Muscle of arm (tissue), 12 donors: ENCODE data around the gene ABCA8. TPM values are rescaled to one million over a fixed set of nuclear protein-coding genes. Genes with fewer than 3 reads are reported as not detected.
"Not testable (repeated sequence)": the region's sequence is repeated elsewhere in the genome, so short reads cannot be mapped to it uniquely, and the experiment has no call there.

Source experiments
- DNase-seq: peaks from one replicate; pipeline ENCODE4 v3.0.0-alpha.2; 2013
- polyA plus RNA-seq, 12 donors: library from polyadenylated mRNA; unstranded; fragments of 120-200 nt; gene quantifications; one replicate each; pipeline ENCODE4 v1.2.1, GENCODE V29; 2013; ENCODE audit not compliant: insufficient read length in 12 of 12

The ABCA8 gene
- polyA plus RNA-seq, 12 donors, result 23.1 to 82.9 (median 39.1) TPM; not detected in 1

- DNase-seq, result no peak
These were observed 124.9 kb downstream of the ABCA8 start for GRCh38 chr17:68830313-68830712.

DNA sequence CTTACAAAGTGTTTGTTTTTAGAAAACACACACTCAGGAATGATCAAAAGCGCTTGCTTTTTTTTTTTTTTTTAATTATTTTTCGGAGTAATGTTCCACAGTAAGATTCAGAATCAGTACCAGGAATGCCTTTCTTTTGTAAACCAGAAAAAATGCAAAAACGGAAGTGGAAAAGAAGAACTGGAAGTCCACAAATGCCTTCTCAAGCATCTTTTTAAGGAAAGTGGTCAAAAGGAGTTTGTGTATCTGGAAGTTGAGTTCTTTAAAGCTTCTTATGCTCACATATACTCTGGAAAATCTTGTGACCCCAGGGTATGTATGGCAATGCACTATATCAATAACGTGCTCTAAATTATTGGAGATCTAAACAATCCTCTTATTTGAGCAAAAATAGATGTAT is 126.0 kb downstream of the ABCA8 start:
- no peak for DNase-seq

DNA sequence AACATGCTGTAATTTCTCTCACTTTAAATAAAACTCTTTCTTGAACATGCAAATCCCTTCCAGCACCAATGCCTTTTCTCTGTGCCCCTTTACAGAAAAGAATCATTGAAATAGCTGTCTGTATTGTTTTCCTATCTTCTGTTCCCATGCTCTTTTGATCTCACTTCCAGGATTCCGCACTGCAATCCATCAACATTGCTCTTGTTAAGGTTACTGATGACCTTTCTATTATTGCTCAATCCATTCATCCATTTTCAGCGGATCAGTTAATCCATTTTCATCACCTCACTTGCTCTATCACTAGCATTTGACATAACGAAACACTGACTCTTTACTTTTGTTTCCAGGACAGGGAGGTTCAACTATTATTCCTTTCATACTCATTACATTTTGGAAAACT is 130.5 kb downstream of the ABCA8 start:
- DNase-seq, result no peak

DNA sequence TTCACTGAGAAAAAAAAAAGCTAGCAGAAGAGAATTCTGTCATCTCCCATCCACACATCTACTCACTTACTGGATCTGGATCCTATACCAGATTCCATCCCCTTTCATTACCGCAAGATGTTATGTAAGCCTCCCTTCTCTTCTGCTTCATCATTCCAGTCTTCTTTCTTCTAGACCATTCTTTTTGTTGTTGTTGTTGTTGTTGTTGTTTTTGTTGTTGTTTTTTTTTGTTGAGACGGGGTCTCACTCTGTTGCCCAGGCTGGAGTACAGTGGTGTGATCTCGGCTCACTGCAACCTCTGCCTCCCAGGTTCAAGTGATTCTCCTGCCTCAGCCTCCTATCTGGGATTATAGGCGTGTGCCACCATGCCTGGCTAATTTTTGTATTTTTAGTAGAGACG is 131.0 kb downstream of the ABCA8 start:
- DNase-seq, result not testable (repeated sequence)

GRCh38 chr17:68822719-68823289 is 132.4 kb downstream of the ABCA8 start:
- DNase-seq, result no peak

GRCh38 chr17:68821860-68822696 is 133.1 kb downstream of the ABCA8 start:
- DNase-seq, result no peak

- no peak for DNase-seq
These were observed 134.2 kb downstream of the ABCA8 start for GRCh38 chr17:68820825-68821481.

DNA sequence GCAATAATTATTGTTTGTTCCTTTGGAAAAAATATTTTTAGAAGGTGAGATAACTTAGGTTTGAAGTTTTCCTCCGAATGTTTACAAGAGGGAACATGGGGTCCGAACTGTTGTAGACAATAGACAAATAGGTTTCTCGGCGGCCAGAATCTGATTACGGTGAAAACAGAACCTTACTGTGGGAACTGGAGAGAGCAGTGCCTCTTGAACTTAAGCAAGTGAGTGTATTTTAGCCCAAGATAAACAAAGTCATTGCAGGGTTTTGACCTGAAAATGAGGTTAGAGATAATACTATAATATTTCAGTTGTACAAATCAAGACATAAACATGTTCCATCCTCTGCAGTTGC is 134.7 kb downstream of the ABCA8 start:
- DNase-seq, result no peak

DNA sequence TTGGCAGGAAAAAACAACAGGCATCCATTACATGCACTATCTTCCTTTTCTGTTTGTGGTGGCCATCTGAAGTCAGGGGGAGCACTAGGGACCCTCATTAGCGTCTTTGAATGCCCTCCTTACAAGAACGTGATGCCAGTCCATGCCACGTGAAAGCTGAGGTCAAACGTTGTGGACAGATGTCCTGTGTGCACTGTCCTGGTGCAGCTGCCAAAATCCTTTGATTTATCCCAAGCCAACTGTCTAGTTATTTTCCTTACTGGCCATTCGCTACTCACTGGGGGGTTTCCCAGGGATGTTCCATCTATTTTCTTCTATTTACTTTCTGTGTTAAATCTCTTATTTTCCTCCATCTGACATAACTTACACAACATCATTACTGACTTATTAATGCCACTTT is 135.7 kb downstream of the ABCA8 start:
- DNase-seq, result no peak

Other genes starting within 250 kb of the ABCA8 start
- gene ABCA9, start 105.5 kb upstream of the ABCA8 start, polyA plus RNA-seq, result 10 to 100 TPM in 10 of 12 donors, 1 to 10 TPM in 1, not detected in 1; 9.7 to 36.1 (median 14.9) TPM
- 10 to 100 TPM in 9 of 12 donors, 1 to 10 TPM in 2, not detected in 1; 8.6 to 22.1 (median 12.5) TPM for gene ABCA6, start 186.5 kb upstream of the ABCA8 start, polyA plus RNA-seq